Measurements from ENCODE around the gene ACVRL1.

The ACVRL1 gene

DNA sequence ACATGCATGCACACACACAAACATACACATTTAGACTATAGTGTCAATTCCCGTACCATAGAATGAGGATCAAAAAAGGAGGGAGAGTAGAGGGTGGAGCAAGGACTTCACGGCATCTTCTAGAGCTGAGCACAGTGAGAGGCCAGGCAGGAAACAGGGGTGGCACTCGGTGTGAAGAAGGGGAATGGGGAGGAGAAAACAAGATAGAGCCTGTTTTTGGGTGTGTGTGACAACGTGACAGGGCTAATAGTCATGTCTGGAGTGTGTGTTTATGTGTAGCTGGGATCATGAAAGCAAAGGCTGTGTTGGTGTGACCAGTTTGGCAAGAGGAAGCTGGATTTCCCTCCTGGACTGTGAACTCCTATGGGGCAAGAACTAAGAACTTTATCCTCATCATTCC lies 34.3 kb downstream of the ACVRL1 start:
- TF ChIP-seq RARB (CRISPR knock-in tag; IDR thresholded peaks at IDR 0.05) (no peak), ZNF565 (CRISPR knock-in tag; conservative IDR thresholded peaks at IDR 0.05; ENCODE audit: low read depth) (no peak), SNAI2 (CRISPR knock-in tag; IDR thresholded peaks at IDR 0.05) (no peak), OSR1 (CRISPR knock-in tag; IDR thresholded peaks at IDR 0.05) (no peak), BACH2 (CRISPR knock-in tag; IDR thresholded peaks at IDR 0.05; ENCODE audit: borderline replicate concordance) (no peak), ZFP3 (CRISPR knock-in tag; IDR thresholded peaks at IDR 0.05) (no peak), CSDC2 (CRISPR knock-in tag; IDR thresholded peaks at IDR 0.05) (no peak), ESRRG (CRISPR knock-in tag; IDR thresholded peaks at IDR 0.05) (no peak), CSRNP3 (CRISPR knock-in tag; IDR thresholded peaks at IDR 0.05) (no peak), ZC3H10 (CRISPR knock-in tag; IDR thresholded peaks at IDR 0.05) (no peak), ARNTL (CRISPR knock-in tag; IDR thresholded peaks at IDR 0.05; ENCODE audit: borderline replicate concordance, low read depth) (no peak), PPARA (CRISPR knock-in tag; IDR thresholded peaks at IDR 0.05; ENCODE audit: borderline replicate concordance) (no peak), ZNF8 (CRISPR knock-in tag; IDR thresholded peaks at IDR 0.05) (no peak), TCF4 (CRISPR knock-in tag; IDR thresholded peaks at IDR 0.05; ENCODE audit: borderline replicate concordance) (no peak), ZNF70 (CRISPR knock-in tag; IDR thresholded peaks at IDR 0.05) (no peak), CREB5 (CRISPR knock-in tag; IDR thresholded peaks at IDR 0.05; ENCODE audit: low read depth) (no peak), ZFP30 (CRISPR knock-in tag; IDR thresholded peaks at IDR 0.05) (no peak)
- TF ChIP-seq, protein P1, sequence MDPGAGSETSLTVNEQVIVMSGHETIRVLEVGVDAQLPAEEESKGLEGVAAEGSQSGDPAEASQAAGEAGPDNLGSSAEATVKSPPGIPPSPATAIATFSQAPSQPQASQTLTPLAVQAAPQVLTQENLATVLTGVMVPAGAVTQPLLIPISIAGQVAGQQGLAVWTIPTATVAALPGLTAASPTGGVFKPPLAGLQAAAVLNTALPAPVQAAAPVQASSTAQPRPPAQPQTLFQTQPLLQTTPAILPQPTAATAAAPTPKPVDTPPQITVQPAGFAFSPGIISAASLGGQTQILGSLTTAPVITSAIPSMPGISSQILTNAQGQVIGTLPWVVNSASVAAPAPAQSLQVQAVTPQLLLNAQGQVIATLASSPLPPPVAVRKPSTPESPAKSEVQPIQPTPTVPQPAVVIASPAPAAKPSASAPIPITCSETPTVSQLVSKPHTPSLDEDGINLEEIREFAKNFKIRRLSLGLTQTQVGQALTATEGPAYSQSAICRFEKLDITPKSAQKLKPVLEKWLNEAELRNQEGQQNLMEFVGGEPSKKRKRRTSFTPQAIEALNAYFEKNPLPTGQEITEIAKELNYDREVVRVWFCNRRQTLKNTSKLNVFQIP (CRISPR knock-in tag; IDR thresholded peaks at IDR 0.05; ENCODE audit: borderline replicate concordance, low read depth), result no peak
- TF ChIP-seq, protein P2, sequence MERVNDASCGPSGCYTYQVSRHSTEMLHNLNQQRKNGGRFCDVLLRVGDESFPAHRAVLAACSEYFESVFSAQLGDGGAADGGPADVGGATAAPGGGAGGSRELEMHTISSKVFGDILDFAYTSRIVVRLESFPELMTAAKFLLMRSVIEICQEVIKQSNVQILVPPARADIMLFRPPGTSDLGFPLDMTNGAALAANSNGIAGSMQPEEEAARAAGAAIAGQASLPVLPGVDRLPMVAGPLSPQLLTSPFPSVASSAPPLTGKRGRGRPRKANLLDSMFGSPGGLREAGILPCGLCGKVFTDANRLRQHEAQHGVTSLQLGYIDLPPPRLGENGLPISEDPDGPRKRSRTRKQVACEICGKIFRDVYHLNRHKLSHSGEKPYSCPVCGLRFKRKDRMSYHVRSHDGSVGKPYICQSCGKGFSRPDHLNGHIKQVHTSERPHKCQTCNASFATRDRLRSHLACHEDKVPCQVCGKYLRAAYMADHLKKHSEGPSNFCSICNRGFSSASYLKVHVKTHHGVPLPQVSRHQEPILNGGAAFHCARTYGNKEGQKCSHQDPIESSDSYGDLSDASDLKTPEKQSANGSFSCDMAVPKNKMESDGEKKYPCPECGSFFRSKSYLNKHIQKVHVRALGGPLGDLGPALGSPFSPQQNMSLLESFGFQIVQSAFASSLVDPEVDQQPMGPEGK (CRISPR knock-in tag; IDR thresholded peaks at IDR 0.05; ENCODE audit: borderline replicate concordance), result no peak
- TF ChIP-seq, protein P3, sequence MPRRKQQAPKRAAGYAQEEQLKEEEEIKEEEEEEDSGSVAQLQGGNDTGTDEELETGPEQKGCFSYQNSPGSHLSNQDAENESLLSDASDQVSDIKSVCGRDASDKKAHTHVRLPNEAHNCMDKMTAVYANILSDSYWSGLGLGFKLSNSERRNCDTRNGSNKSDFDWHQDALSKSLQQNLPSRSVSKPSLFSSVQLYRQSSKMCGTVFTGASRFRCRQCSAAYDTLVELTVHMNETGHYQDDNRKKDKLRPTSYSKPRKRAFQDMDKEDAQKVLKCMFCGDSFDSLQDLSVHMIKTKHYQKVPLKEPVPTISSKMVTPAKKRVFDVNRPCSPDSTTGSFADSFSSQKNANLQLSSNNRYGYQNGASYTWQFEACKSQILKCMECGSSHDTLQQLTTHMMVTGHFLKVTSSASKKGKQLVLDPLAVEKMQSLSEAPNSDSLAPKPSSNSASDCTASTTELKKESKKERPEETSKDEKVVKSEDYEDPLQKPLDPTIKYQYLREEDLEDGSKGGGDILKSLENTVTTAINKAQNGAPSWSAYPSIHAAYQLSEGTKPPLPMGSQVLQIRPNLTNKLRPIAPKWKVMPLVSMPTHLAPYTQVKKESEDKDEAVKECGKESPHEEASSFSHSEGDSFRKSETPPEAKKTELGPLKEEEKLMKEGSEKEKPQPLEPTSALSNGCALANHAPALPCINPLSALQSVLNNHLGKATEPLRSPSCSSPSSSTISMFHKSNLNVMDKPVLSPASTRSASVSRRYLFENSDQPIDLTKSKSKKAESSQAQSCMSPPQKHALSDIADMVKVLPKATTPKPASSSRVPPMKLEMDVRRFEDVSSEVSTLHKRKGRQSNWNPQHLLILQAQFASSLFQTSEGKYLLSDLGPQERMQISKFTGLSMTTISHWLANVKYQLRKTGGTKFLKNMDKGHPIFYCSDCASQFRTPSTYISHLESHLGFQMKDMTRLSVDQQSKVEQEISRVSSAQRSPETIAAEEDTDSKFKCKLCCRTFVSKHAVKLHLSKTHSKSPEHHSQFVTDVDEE (CRISPR knock-in tag; IDR thresholded peaks at IDR 0.05), result no peak
- ATAC-seq, result peak; percentile 13; the same call in 1 of the 3 replicates

GRCh38 chr12:51942056-51942455 lies 34.8 kb downstream of the ACVRL1 start:
- no peak for ATAC-seq
- TF ChIP-seq GLIS3 (CRISPR knock-in tag; IDR thresholded peaks at IDR 0.05) (no peak), RARB (CRISPR knock-in tag; IDR thresholded peaks at IDR 0.05) (no peak), CSDC2 (CRISPR knock-in tag; IDR thresholded peaks at IDR 0.05) (no peak), ARNTL (CRISPR knock-in tag; IDR thresholded peaks at IDR 0.05; ENCODE audit: borderline replicate concordance, low read depth) (no peak), TOX (CRISPR knock-in tag; IDR thresholded peaks at IDR 0.05; ENCODE audit: borderline replicate concordance) (no peak), ZNF565 (CRISPR knock-in tag; conservative IDR thresholded peaks at IDR 0.05; ENCODE audit: low read depth) (no peak), ESRRG (CRISPR knock-in tag; IDR thresholded peaks at IDR 0.05) (no peak), ZFP3 (CRISPR knock-in tag; IDR thresholded peaks at IDR 0.05) (no peak)

GRCh38 chr12:51942501-51943000 lies 35.2 kb downstream of the ACVRL1 start:
- ATAC-seq, result no peak
- TF ChIP-seq ESRRG (CRISPR knock-in tag; IDR thresholded peaks at IDR 0.05), result no peak
- TF ChIP-seq CSRNP3 (CRISPR knock-in tag; IDR thresholded peaks at IDR 0.05), result no peak
- TF ChIP-seq ZNF70 (CRISPR knock-in tag; IDR thresholded peaks at IDR 0.05), result no peak
- no peak for TF ChIP-seq BACH2 (CRISPR knock-in tag; IDR thresholded peaks at IDR 0.05; ENCODE audit: borderline replicate concordance)
- TF ChIP-seq, protein P3 (CRISPR knock-in tag; IDR thresholded peaks at IDR 0.05), result no peak
- no peak for TF ChIP-seq ZFP30 (CRISPR knock-in tag; IDR thresholded peaks at IDR 0.05)
- no peak for TF ChIP-seq TCF4 (CRISPR knock-in tag; IDR thresholded peaks at IDR 0.05; ENCODE audit: borderline replicate concordance)
- TF ChIP-seq ZFP3 (CRISPR knock-in tag; IDR thresholded peaks at IDR 0.05), result no peak
